K562 (cell line): Measurements from ENCODE around the gene SOCS4.

ENCODE experiments used
- BHLHE40 ChIP-seq: IDR thresholded peaks from 2 replicates; pipeline ENCODE4 v1.6.1; 2011; ENCODE audit warnings: low read length, improper control_type of control experiment
- MYC ChIP-seq, 2 experiments: fragments of 250-450 bp in 1 of 2; sonication (Bioruptor Pico) in 1 of 2; IDR thresholded peaks; 2 replicates each; pipeline versions ENCODE4 v1.5.1 to v1.6.1; 2012 to 2021; ENCODE audit warnings: low read depth in 2 of 2, borderline replicate concordance in 1 of 2, improper control_type of control experiment in 1 of 2, low read length in 1 of 2, mild to moderate bottlenecking in 1 of 2, moderate library complexity in 1 of 2
- RBBP5 ChIP-seq: fragments of 200-600 bp; sonication (generic); IDR thresholded peaks from 2 replicates; pipeline ENCODE4 v1.6.1; 2012; ENCODE audit warnings: borderline replicate concordance, mild to moderate bottlenecking, low read length, control low read depth, inconsistent platforms; ENCODE audit not compliant: insufficient read depth, poor library complexity, severe bottlenecking
- RBM34 ChIP-seq: fragments of 200-400 bp; formaldehyde crosslinking; IDR thresholded peaks from 2 replicates; pipeline ENCODE4 v1.6.1; 2018; ENCODE audit warnings: low read length, borderline replicate concordance; ENCODE audit not compliant: insufficient read depth
- SMC3 ChIP-seq: conservative IDR thresholded peaks from 2 replicates; pipeline ENCODE4 v1.6.1; 2011; ENCODE audit warnings: low read depth, low read length, improper control_type of control experiment; ENCODE audit not compliant: insufficient read depth
- SRSF1 ChIP-seq: fragments of 200-400 bp; formaldehyde crosslinking; IDR thresholded peaks from 2 replicates; pipeline ENCODE4 v1.6.1; 2017; ENCODE audit warnings: mild to moderate bottlenecking, low read depth, low read length, moderate library complexity
- TBP ChIP-seq: optimal IDR thresholded peaks from 2 replicates; pipeline ENCODE3; 2011; ENCODE audit warnings: low read depth, low read length, improper control_type of control experiment
- ZNF174 ChIP-seq: fragments of 250-450 bp; sonication (Bioruptor Pico); IDR thresholded peaks from 2 replicates; pipeline ENCODE4 v1.4.0; 2020; ENCODE audit warnings: mild to moderate bottlenecking
- TF ChIP-seq, protein P1 (sequence below), 3 experiments: IDR thresholded peaks in 2 of 3; conservative IDR thresholded peaks in 1 of 3; 2 replicates each; pipeline ENCODE4 v1.5.1; 2011 to 2012; ENCODE audit warnings: low read length in 3 of 3, mild to moderate bottlenecking in 3 of 3, control low read depth in 2 of 3, improper control_type of control experiment in 1 of 3, inconsistent platforms in 1 of 3, low read depth in 1 of 3, mixed read lengths in 1 of 3, moderate library complexity in 1 of 3; ENCODE audit not compliant: insufficient read depth in 2 of 3
- TF ChIP-seq, protein P2 (sequence below), 2 experiments: IDR thresholded peaks in 1 of 2; conservative IDR thresholded peaks in 1 of 2; 2 replicates each; pipeline ENCODE4 v1.6.1; 2016; ENCODE audit warnings: low read depth in 2 of 2, mild to moderate bottlenecking in 1 of 2, missing compliant biosample characterization in 1 of 2, missing genetic modification characterization in 1 of 2, moderate library complexity in 1 of 2

DNA sequence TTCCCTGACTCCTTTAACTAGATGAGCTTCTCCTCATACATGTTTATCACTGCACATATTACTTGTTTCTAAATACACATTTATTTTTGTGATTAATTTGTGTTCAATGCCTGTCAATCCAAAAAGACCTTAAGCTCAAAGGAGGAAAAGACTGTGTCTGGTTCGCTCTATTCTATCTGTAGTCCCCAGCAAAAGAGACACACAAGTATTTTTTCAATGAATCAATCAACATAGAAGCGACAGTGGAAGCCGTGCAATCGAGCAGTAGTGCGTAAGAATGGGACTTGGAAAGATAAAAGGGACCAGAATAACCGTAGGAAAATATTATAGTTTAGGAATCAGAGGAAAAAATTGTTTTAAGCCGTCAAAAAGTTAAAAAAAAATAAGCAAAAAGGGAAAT, 1.1 kb upstream of the SOCS4 start:
- TF ChIP-seq BHLHE40 (no peak), RBBP5 (no peak), RBM34 (no peak), SMC3 (no peak), SRSF1 (no peak), TBP (no peak), ZNF174 (CRISPR knock-in tag) (no peak), MYC (IDR thresholded peaks at IDR 0.05; ENCODE audit: low read depth, low read length) (no peak), MYC (CRISPR knock-in tag; IDR thresholded peaks at IDR 0.05; ENCODE audit: borderline replicate concordance, low read depth) (no peak)
- TF ChIP-seq, protein P1, sequence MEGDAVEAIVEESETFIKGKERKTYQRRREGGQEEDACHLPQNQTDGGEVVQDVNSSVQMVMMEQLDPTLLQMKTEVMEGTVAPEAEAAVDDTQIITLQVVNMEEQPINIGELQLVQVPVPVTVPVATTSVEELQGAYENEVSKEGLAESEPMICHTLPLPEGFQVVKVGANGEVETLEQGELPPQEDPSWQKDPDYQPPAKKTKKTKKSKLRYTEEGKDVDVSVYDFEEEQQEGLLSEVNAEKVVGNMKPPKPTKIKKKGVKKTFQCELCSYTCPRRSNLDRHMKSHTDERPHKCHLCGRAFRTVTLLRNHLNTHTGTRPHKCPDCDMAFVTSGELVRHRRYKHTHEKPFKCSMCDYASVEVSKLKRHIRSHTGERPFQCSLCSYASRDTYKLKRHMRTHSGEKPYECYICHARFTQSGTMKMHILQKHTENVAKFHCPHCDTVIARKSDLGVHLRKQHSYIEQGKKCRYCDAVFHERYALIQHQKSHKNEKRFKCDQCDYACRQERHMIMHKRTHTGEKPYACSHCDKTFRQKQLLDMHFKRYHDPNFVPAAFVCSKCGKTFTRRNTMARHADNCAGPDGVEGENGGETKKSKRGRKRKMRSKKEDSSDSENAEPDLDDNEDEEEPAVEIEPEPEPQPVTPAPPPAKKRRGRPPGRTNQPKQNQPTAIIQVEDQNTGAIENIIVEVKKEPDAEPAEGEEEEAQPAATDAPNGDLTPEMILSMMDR (IDR thresholded peaks at IDR 0.05 in 2 of 3, conservative IDR thresholded peaks at IDR 0.05 in 1 of 3; ENCODE audit: insufficient read depth in 2 of 3, low read depth in 1 of 3, low read length in 3 of 3): no peak
- TF ChIP-seq, protein P2, sequence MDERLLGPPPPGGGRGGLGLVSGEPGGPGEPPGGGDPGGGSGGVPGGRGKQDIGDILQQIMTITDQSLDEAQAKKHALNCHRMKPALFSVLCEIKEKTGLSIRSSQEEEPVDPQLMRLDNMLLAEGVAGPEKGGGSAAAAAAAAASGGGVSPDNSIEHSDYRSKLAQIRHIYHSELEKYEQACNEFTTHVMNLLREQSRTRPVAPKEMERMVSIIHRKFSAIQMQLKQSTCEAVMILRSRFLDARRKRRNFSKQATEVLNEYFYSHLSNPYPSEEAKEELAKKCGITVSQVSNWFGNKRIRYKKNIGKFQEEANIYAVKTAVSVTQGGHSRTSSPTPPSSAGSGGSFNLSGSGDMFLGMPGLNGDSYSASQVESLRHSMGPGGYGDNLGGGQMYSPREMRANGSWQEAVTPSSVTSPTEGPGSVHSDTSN (CRISPR knock-in tag; IDR thresholded peaks at IDR 0.05; ENCODE audit: low read depth): no peak
- TF ChIP-seq, protein P2 (tag; conservative IDR thresholded peaks at IDR 0.05; ENCODE audit: low read depth): 0 out of 2 replicates have a peak, but pooled peaks have one; percentile 17
